Astrocyte of the spinal cord (primary cell): ENCODE data around the gene SBK3.
A peak's percentile ranks its signal among the peaks of the same experiment; 100 is the strongest.

Experiments
- DNase-seq: peaks from one replicate; pipeline ENCODE4 v3.0.0; 2011; ENCODE audit warnings: low read depth, low spot score
- H3K4me3 ChIP-seq: 2 replicates; pipeline ENCODE4 v1.5.1; 2011; ENCODE audit warnings: low read depth, mild to moderate bottlenecking, low read length, moderate library complexity
- CTCF ChIP-seq: IDR thresholded peaks from 2 replicates; pipeline ENCODE4 v1.5.1; 2012; ENCODE audit warnings: low read depth, mild to moderate bottlenecking, low read length, inconsistent platforms
- in situ Hi-C: cut with HindIII; loops from 2 replicates; pipeline ENCODE4 v1.10.0; 2017; ENCODE audit warnings: low sequenced_read_pairs

Gene SBK3

GRCh38 chr19:55554302-55554701, 9.0 kb upstream of the SBK3 start:
- H3K4me3 ChIP-seq, result no peak overlapping the region
- DNase-seq, result no peak
- in situ Hi-C loops, result no loop called here
- no peak for TF ChIP-seq CTCF

DNA sequence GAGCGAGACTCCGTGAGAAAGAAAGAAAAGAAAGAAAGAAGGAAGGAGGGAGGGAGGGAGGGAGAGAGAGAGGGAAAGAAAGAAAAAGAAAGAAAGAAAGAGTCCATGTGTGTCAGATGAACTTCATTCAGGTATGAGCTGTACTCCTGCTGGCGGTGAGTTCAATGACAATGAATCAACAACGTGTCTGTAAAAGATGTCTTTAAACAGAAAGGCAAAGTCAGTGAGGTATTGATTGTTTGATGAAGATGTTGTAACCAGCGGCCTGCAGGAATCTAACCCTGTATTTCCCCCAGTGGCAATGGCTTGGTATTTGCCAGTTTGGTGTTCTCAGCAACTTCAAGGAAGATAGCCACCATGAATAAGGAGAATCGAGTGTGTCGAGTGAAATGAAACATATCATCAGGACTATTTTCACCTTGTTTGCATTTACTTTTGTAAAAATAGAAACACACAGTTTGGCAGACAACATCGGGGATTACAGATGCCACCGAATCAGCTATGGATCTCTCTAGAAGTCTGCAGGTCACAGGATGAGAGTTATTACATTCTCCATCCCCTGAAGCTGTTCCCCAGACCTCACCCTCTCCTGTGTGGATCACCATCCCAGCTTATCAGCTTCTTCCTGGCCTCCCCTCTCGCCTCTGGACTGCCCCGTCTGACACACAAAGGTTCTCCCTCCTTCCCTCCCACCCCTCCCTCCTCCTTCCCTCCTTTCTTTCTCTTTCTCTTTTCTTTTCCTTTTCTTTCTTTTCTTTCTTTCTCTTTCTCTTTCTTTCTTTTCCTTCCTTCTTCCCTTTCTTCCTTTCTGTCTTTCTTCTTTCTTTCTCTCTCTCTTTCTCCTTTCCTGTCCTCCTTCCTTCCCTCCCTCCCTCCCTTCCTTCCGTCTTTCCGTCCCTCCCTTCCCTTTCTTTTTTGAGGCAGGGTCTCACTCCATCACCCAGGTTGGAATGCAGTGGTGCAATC, 8.2 kb upstream of the SBK3 start:
- no peak overlapping the region for H3K4me3 ChIP-seq
- TF ChIP-seq CTCF, result no peak
- DNase-seq, result no peak
- in situ Hi-C loops, result no loop called here

GRCh38 chr19:55552620-55553019, 7.3 kb upstream of the SBK3 start:
- H3K4me3 ChIP-seq, result no peak overlapping the region
- in situ Hi-C loops, result no loop called here
- TF ChIP-seq CTCF, result no peak
- DNase-seq, result peak; percentile 81

DNA sequence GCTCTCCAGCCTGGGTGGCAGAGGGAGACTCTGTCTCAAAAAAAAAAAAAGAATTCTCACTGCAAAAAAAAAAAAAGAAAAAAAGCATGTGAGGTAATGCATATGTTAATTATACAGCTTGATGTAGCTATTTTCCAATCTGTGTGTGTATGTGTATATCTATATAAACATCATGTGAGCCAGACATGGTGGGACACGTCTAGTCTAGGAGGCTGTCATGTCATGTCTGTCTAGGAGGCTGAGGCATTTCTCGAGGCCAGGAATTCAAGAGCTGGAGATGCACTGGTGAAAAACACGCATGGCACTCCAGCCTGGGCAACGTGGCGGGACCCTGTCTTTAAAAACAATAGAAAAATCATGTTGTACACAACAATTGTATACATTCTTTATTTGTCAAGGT, 6.9 kb upstream of the SBK3 start:
- in situ Hi-C loops, result no loop called here
- no peak for TF ChIP-seq CTCF
- no peak for DNase-seq
- no peak overlapping the region for H3K4me3 ChIP-seq

GRCh38 chr19:55550321-55550650, 4.9 kb upstream of the SBK3 start:
- H3K4me3 ChIP-seq, result no peak overlapping the region
- no peak for DNase-seq
- no peak for TF ChIP-seq CTCF
- in situ Hi-C loops, result no loop called here

DNA sequence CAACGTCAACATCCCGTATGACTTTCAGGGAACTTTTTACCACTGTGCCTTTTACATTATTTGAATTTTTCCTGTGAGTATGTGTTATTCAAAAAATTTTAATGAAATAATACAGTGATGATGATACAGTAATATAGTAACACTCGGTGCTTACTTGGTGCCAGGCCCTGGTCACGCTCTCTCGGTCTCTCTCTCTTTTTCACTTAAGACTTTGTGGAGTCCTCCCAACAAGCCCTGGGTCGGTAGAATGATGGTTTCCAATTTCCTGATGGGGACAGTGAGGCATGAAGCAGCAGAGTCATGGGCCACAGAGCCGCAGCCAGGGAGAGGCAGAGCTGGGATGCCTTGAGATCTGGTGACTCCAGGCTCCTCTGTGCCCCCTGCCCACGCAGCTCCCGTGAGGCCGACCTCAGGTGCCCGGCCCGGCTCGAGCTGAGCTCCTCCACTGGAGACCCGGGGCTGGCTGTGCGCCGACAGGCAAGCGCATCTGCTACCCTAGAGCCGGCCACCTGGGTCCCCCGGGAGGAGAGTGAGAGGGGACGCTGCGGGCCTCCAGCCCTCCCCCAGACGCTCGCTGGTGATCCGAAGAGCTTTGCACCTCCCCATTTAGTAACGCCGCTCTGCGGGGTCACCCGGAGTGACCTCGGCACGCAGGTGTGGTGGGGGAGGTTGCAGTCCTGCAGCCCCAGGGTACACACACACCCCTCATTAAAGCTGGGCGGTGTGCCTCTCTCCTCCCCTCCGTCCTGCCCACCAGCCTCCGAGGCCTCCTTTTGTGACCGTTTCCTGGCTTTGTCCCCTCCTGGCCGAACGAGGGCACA, 4.4 kb upstream of the SBK3 start:
- in situ Hi-C loops, result no loop called here
- DNase-seq, result peak; percentile 85
- peak; percentile 1 for TF ChIP-seq CTCF
- H3K4me3 ChIP-seq, result peak overlapping the region; percentile 15
